Pancreas (tissue), 10 donors: ENCODE measurements around the gene MACROH2A2. TPM values are rescaled to one million over a fixed set of nuclear protein-coding genes. Genes with fewer than 3 reads are reported as not detected.

Source experiments
- ATAC-seq, 4 donors: fragments of 200-7000 bp; cut with Tn5 transposase; one replicate each; pipeline versions ENCODE4 v1.8.0 to v1.9.1; 2020; ENCODE audit warnings: mild to moderate bottlenecking in 4 of 4, moderate library complexity in 4 of 4
- DNase-seq, 6 donors: peaks; one replicate each; pipeline ENCODE4 v3.0.0-alpha.2; 2020
- FAIRE-seq: peaks from 2 replicates; lab custom pipeline; 2012; peaks lifted over from hg19 to GRCh38; lab: Jason Lieb, UNC
- H3K27ac ChIP-seq, 4 donors: fragments of 200-600 bp; sonication (generic); 1 replicate in 3 of 4; 2 replicates in 1 of 4; pipeline versions ENCODE4 v1.5.0 to v1.8.0; 2020
- H3K27me3 ChIP-seq, 4 donors: fragments of 200-600 bp; one replicate each; pipeline ENCODE4 v1.8.0; 2021
- H3K36me3 ChIP-seq, 3 donors: fragments of 200-600 bp; sonication (generic) in 1 of 3; one replicate each; pipeline versions ENCODE4 v1.5.0 to v1.8.0; 2020 to 2021
- H3K4me1 ChIP-seq, 3 donors: fragments of 200-600 bp; one replicate each; pipeline ENCODE4 v1.8.0; 2021
- H3K4me3 ChIP-seq, 4 donors: fragments of 200-600 bp; sonication (generic) in 2 of 4; one replicate each; pipeline versions ENCODE4 v1.5.0 to v1.8.0; 2020 to 2021
- H3K9me3 ChIP-seq, 4 donors: fragments of 200-600 bp; one replicate each; pipeline ENCODE4 v1.8.0; 2021
- CTCF ChIP-seq, 4 donors: fragments of 200-600 bp; sonication (generic) in 3 of 4; IDR thresholded peaks; one replicate each; pipeline versions ENCODE4 v1.5.0 to v1.8.0; 2021; ENCODE audit warnings: antibody characterized with exemption in 4 of 4
- WGBS, 2 donors: extraction: QIAGEN DNeasy Blood & Tissue Kit; methylation state at CpG; one replicate each; pipeline ENCODE4 v1.1.7; 2013; 5-methylcytosine and 5-hydroxymethylcytosine counted together
- intact Hi-C, 3 donors: fragments of 100-400 bp; cut with DNase I; formaldehyde crosslinking; loops; one replicate each; pipeline versions ENCODE4 v1.11.1 to v1.14.2; 2022
- polyA plus RNA-seq, 2 donors: library from polyadenylated mRNA; stranded (reverse); fragments of 200-250 nt; gene quantifications; one replicate each; pipeline ENCODE4 v1.2.3, GENCODE V29; 2013
- total RNA-seq, 6 donors: library from RNA; stranded (reverse); fragmentation: NEBNext Ultra II Directional in 4 of 6; extraction: Animal tissue kit (Norgen Biotek cat#: 25700) in 4 of 6; gene quantifications; one replicate each; pipeline versions ENCODE4 v1.2.1 to v1.2.4, GENCODE V29; 2021 to 2023
- donor health status: healthy with polysubstance abuse.
- donor health status: DM: no; HTN: no; CAD: no; lungs with moderate emphysema.
- donor health status: DM: no; HTN: no; CAD: no.
- donor health status: control.
- donor health status: control.
- donor health status: Bipolar disorder and iron deficiency.
- donor health status: DM: yes; HTN: yes; CAD: no.
- donor health status: DM: no; HTN: no; CAD: no.
- donor health status: DM: no; HTN: no; CAD: no.
- donor health status: DM: yes; HTN: yes; CAD: no.

Gene MACROH2A2
- total and polyA plus RNA-seq, 8 donors, result 2.3 to 13.2 (median 6.8) TPM

- DNase-seq, result no peak
- no peak for FAIRE-seq
- Histone ChIP-seq H3K4me3 (no peak overlapping the region), H3K27me3 (no peaks in the 10 kb centered on the region), H3K36me3 (no peaks in the 10 kb centered on the region), H3K9me3 (no peaks in the 10 kb centered on the region), H3K27ac (no peak overlapping the region), H3K4me1 (no peaks in the 10 kb centered on the region)
- no peak for TF ChIP-seq CTCF (IDR thresholded peaks at IDR 0.05)
- intact Hi-C loops, result no loop called here
- 84 to 91% methylated on average over 4 of the region's 4 CpGs for WGBS, 2 donors
- no peak for ATAC-seq
Measured at GRCh38 chr10:70064486-70064885, 11.8 kb downstream of the MACROH2A2 start.

- ATAC-seq (no peak), DNase-seq (no peak), FAIRE-seq (no peak)
- H3K36me3 ChIP-seq, result no peaks in the 10 kb centered on the region
- H3K27me3 ChIP-seq, result no peaks in the 10 kb centered on the region
- no peak overlapping the region for H3K4me3 ChIP-seq
- H3K27ac ChIP-seq, result no peak overlapping the region
- H3K4me1 ChIP-seq, result no peaks in the 10 kb centered on the region
- WGBS, 2 donors, result 91 to 94% methylated on average over 3 of the region's 3 CpGs
- no peaks in the 10 kb centered on the region for H3K9me3 ChIP-seq
- intact Hi-C loops, result no loop called here
- TF ChIP-seq CTCF (IDR thresholded peaks at IDR 0.05), result no peak
Measured at GRCh38 chr10:70066190-70066589, 13.5 kb downstream of the MACROH2A2 start.

- WGBS, 2 donors, result 85 to 96% methylated on average over 2 of the region's 2 CpGs
- H3K27me3 ChIP-seq, result no peaks in the 10 kb centered on the region
- H3K4me1 ChIP-seq, result no peaks in the 10 kb centered on the region
- FAIRE-seq (no peak), ATAC-seq (no peak), DNase-seq (no peak)
- H3K27ac ChIP-seq, result no peak overlapping the region
- no peaks in the 10 kb centered on the region for H3K9me3 ChIP-seq
- no peak for TF ChIP-seq CTCF (IDR thresholded peaks at IDR 0.05)
- no peaks in the 10 kb centered on the region for H3K36me3 ChIP-seq
- intact Hi-C loops, result no loop called here
- no peak overlapping the region for H3K4me3 ChIP-seq
Measured at GRCh38 chr10:70067586-70067985, 14.9 kb downstream of the MACROH2A2 start.

GRCh38 chr10:70068925-70069324, 16.3 kb downstream of the MACROH2A2 start:
- Histone ChIP-seq H3K36me3 (no peaks in the 10 kb centered on the region), H3K9me3 (no peaks in the 10 kb centered on the region), H3K27me3 (no peaks in the 10 kb centered on the region), H3K4me1 (no peaks in the 10 kb centered on the region), H3K27ac (no peak overlapping the region), H3K4me3 (no peak overlapping the region)
- DNase-seq (no peak), ATAC-seq (no peak), FAIRE-seq (no peak)
- 89 to 94% methylated on average over 10 of the region's 10 CpGs for WGBS, 2 donors
- TF ChIP-seq CTCF (IDR thresholded peaks at IDR 0.05), result no peak
- intact Hi-C loops, result no loop called here

GRCh38 chr10:70069346-70069745, 16.7 kb downstream of the MACROH2A2 start:
- no peaks in the 10 kb centered on the region for H3K4me1 ChIP-seq
- H3K27ac ChIP-seq, result no peak overlapping the region
- ATAC-seq, result no peak
- no peak for TF ChIP-seq CTCF (IDR thresholded peaks at IDR 0.05)
- H3K27me3 ChIP-seq, result no peaks in the 10 kb centered on the region
- H3K4me3 ChIP-seq, result no peak overlapping the region
- intact Hi-C loops, result no loop called here
- no peaks in the 10 kb centered on the region for H3K36me3 ChIP-seq
- no peak for DNase-seq
- FAIRE-seq, result no peak
- H3K9me3 ChIP-seq, result no peaks in the 10 kb centered on the region
- WGBS, 2 donors, result 80 to 86% methylated on average over 5 of the region's 5 CpGs
